Gastroesophageal sphincter (tissue), 3 donors: ENCODE measurements around the gene CENPX.

Experiments
- CTCF ChIP-seq, 4 experiments: fragments of 200-600 bp in 2 of 4; fragments of 450-650 bp in 2 of 4; sonication (generic) in 1 of 4; IDR thresholded peaks; one replicate each; pipeline ENCODE4 v1.5.1; 2017 to 2019; ENCODE audit warnings: antibody characterized with exemption in 4 of 4, mild to moderate bottlenecking in 2 of 4, moderate library complexity in 2 of 4
- EP300 ChIP-seq: sonication (generic); formaldehyde crosslinking; IDR thresholded peaks from one replicate; pipeline ENCODE4 v1.6.1; 2017; ENCODE audit warnings: antibody characterized with exemption, mild to moderate bottlenecking
- POLR2A ChIP-seq, 2 donors: fragments of 450-650 bp; IDR thresholded peaks; one replicate each; pipeline ENCODE4 v1.6.1; 2017; ENCODE audit warnings: antibody characterized with exemption in 2 of 2, mild to moderate bottlenecking in 2 of 2, moderate library complexity in 1 of 2
- POLR2AphosphoS5 ChIP-seq: sonication (generic); formaldehyde crosslinking; IDR thresholded peaks from one replicate; pipeline ENCODE4 v1.6.1; 2017; ENCODE audit warnings: antibody characterized with exemption

DNA sequence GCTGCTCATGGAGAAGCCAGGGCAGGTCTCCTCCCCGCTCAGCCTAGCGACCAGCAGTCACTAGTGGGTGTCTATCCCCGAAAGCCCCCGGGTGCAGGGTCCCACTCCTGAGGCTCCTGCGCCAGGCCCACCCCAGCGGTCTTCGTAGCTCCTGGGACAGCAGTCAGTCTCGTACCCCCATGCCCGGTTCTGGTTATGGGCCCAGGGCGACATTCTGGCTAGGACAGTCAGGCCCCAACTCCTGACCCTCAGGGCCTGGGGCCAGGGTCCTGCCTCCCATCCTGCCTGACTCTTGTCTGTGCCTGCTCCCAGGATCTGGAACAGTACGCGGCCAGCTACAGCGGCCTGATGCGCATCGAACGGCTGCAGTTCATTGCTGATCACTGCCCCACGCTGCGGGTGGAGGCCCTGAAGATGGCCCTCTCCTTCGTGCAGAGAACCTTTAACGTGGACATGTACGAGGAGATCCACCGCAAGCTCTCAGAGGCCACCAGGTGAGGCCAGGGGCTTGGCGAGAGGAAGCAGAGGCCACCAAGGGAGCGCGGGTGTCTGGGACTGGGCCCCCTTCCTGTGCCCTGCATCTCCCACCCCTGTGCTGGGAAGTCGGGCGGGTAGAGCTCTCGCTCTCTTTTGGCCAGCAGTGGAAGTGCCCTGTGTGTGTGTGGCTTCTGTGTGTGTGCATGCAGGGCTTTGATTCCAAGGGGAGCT is 31.0 kb upstream of the CENPX start:
- TF ChIP-seq POLR2AphosphoS5 = no peak
- TF ChIP-seq CTCF (IDR thresholded peaks at IDR 0.05) = no peak
- no peak for TF ChIP-seq EP300
- no peak for TF ChIP-seq POLR2A (IDR thresholded peaks at IDR 0.05)
